Endothelial cell of umbilical vein (primary cell): ENCODE data around the gene ADARB2. TPM values are rescaled to one million over a fixed set of nuclear protein-coding genes. Genes with fewer than 3 reads are reported as not detected.

ENCODE experiments used
- BruUV-seq: library from RNA; stranded (reverse); fragments of 400-500 nt; replicated peaks from 2 replicates; lab custom pipeline; 2021; lab: Mats Ljungman, UMichigan
- CTCF ChIA-PET: fragments of 300-600, 350-600 bp; sonication (Branson Sonifier 250); formaldehyde crosslinking; loops from one replicate; lab custom pipeline; 2021; ENCODE audit warnings: antibody characterized with exemption, inconsistent platforms; lab: Charles Lee
- POLR2A ChIA-PET: fragments of 300-600, 350-600 bp; sonication (Branson Sonifier 250); formaldehyde crosslinking; loops from one replicate; lab custom pipeline; 2021; ENCODE audit warnings: antibody characterized with exemption, inconsistent platforms; lab: Charles Lee
- DNase-seq: peaks from one replicate; pipeline ENCODE4 v3.0.0-alpha.2; 2011; ENCODE audit warnings: low read depth, low spot score
- FAIRE-seq: peaks from 2 replicates; lab custom pipeline; 2011; peaks lifted over from hg19 to GRCh38; lab: Jason Lieb, UNC
- H2AFZ ChIP-seq: 2 replicates; pipeline ENCODE4 v1.6.0; 2012; ENCODE audit warnings: low read depth, low read length, control low read depth, inconsistent platforms
- H3K27ac ChIP-seq: 2 replicates; pipeline ENCODE4 v1.5.1; 2011; ENCODE audit warnings: low read depth, mild to moderate bottlenecking, control low read depth, low read length, moderate library complexity; ENCODE audit not compliant: insufficient read depth
- H3K27me3 ChIP-seq, 2 experiments: 2 replicates each; pipeline versions ENCODE4 v1.6.0 to v1.6.1; 2011; ENCODE audit warnings: low read length in 2 of 2, mixed read lengths in 1 of 2; ENCODE audit not compliant: control insufficient read depth in 2 of 2, insufficient read depth in 2 of 2
- H3K36me3 ChIP-seq, 2 experiments: 2 replicates in 1 of 2; 3 replicates in 1 of 2; pipeline ENCODE4 v1.5.1; 2011; ENCODE audit warnings: low read length in 2 of 2, mild to moderate bottlenecking in 1 of 2, moderate library complexity in 1 of 2; ENCODE audit not compliant: control insufficient read depth in 2 of 2, insufficient read depth in 2 of 2; ENCODE audit errors: extremely low read depth in 1 of 2
- H3K4me1 ChIP-seq: 3 replicates; pipeline ENCODE4 v1.5.1; 2011; ENCODE audit warnings: mild to moderate bottlenecking, low read length; ENCODE audit not compliant: control insufficient read depth, insufficient read depth; ENCODE audit errors: extremely low read depth
- H3K4me2 ChIP-seq: 2 replicates; pipeline ENCODE4 v1.6.1; 2011; ENCODE audit warnings: low read length, control low read depth, mixed read lengths; ENCODE audit not compliant: insufficient read depth
- H3K4me3 ChIP-seq, 3 experiments: fragments of 200-600 bp in 1 of 3; sonication (generic), shearing (Covaris generic) in 1 of 3; replicated peaks in 1 of 3; 2 replicates each; pipeline ENCODE4 v1.5.1; 2011 to 2016; ENCODE audit warnings: control low read depth in 3 of 3, low read length in 3 of 3, mild to moderate bottlenecking in 2 of 3, inconsistent platforms in 1 of 3, low read depth in 1 of 3, moderate library complexity in 1 of 3; ENCODE audit not compliant: insufficient read depth in 1 of 3
- H3K79me2 ChIP-seq: 2 replicates; pipeline ENCODE4 v1.6.0; 2012; ENCODE audit warnings: low read length, inconsistent platforms; ENCODE audit not compliant: control insufficient read depth, insufficient read depth
- H3K9ac ChIP-seq: replicated peaks from 2 replicates; pipeline ENCODE3; 2011; ENCODE audit warnings: low read length, control low read depth; ENCODE audit not compliant: insufficient read depth; ENCODE audit errors: extremely low read depth
- H3K9me1 ChIP-seq: replicated peaks from 3 replicates; pipeline ENCODE4 v1.6.0; 2011; ENCODE audit warnings: mild to moderate bottlenecking, low read length; ENCODE audit not compliant: control insufficient read depth, insufficient read depth; ENCODE audit errors: extremely low read depth
- H3K9me3 ChIP-seq: replicated peaks from 2 replicates; pipeline ENCODE4 v1.5.1; 2012; ENCODE audit warnings: low read length, inconsistent platforms; ENCODE audit not compliant: control insufficient read depth, insufficient read depth
- H4K20me1 ChIP-seq: replicated peaks from 2 replicates; pipeline ENCODE3; 2011; ENCODE audit warnings: mild to moderate bottlenecking, low read length; ENCODE audit not compliant: control insufficient read depth, insufficient read depth; ENCODE audit errors: extremely low read depth
- CTCF ChIP-seq, 2 donors: IDR thresholded peaks; 1 replicate in 1 of 2; 2 replicates in 1 of 2; pipeline ENCODE4 v1.5.1; 2011; ENCODE audit warnings: low read length in 2 of 2, mild to moderate bottlenecking in 2 of 2, moderate library complexity in 2 of 2, control low read depth in 1 of 2, inconsistent platforms in 1 of 2, low read depth in 1 of 2; ENCODE audit not compliant: insufficient read depth in 1 of 2; ENCODE audit errors: extremely low read depth in 1 of 2
- EZH2 ChIP-seq: IDR thresholded peaks from 2 replicates; pipeline ENCODE4 v1.6.1; 2012; ENCODE audit warnings: borderline replicate concordance, low read depth, mild to moderate bottlenecking, moderate library complexity, low read length, inconsistent platforms; ENCODE audit not compliant: severe bottlenecking
- FOS ChIP-seq: IDR thresholded peaks from 2 replicates; pipeline ENCODE4 v1.6.1; 2011; ENCODE audit warnings: mild to moderate bottlenecking, low read length, moderate library complexity, borderline replicate concordance; ENCODE audit not compliant: insufficient read depth
- GATA2 ChIP-seq: IDR thresholded peaks from 2 replicates; pipeline ENCODE4 v1.7.0; 2011; ENCODE audit warnings: low read depth, mild to moderate bottlenecking, moderate library complexity, mixed read lengths, low read length; ENCODE audit not compliant: insufficient read length, insufficient read depth
- JUN ChIP-seq: IDR thresholded peaks from 2 replicates; pipeline ENCODE4 v1.6.1; 2011; ENCODE audit warnings: borderline replicate concordance, low read depth; ENCODE audit not compliant: insufficient read length, insufficient read depth
- MAX ChIP-seq: IDR thresholded peaks from 2 replicates; pipeline ENCODE4 v1.6.1; 2011; ENCODE audit not compliant: insufficient read depth, insufficient read length
- MYC ChIP-seq: IDR thresholded peaks from one replicate; pipeline ENCODE4 v1.6.1; 2011; ENCODE audit warnings: mild to moderate bottlenecking, low read depth, low read length
- POLR2A ChIP-seq: IDR thresholded peaks from 2 replicates; pipeline ENCODE4 v1.6.1; 2012; ENCODE audit warnings: low read depth, mild to moderate bottlenecking, control low read depth, low read length
- POLR2AphosphoS5 ChIP-seq: IDR thresholded peaks from 2 replicates; pipeline ENCODE4 v1.6.1; 2012; ENCODE audit warnings: low read depth, mild to moderate bottlenecking, control low read depth, low read length, moderate library complexity; ENCODE audit not compliant: insufficient read depth
- dilution Hi-C: fragments of 300-500 bp; cut with MboI; formaldehyde crosslinking; loops from one replicate; pipeline ENCODE4 v1.15.0; 2019; ENCODE audit warnings: low sequenced_read_pairs; ENCODE audit not compliant: extremely low pct_ligation_motif_present
- intact Hi-C: fragments of 100-400 bp; cut with micrococcal nuclease; formaldehyde crosslinking; loops from one replicate; pipeline ENCODE4 v1.10.0; 2022
- polyA plus RNA-seq, 4 experiments: library from polyadenylated mRNA; depleted of rRNA in 3 of 4; stranded (reverse) in 3 of 4; unstranded in 1 of 4; fragments of >200 nt; gene quantifications; 2 replicates each; pipeline versions ENCODE4 v1.2.1 to v1.2.3, GENCODE V29; 2011 to 2012; ENCODE audit warnings: missing spikeins in 1 of 4
- total RNA-seq: library from RNA; stranded (reverse); gene quantifications from 2 replicates; pipeline ENCODE4 v1.2.3, GENCODE V29; 2021

The ADARB2 gene
- total and polyA plus RNA-seq, 2 donors (not counting 3 experiments of a cell fraction or from before 2014, with no cell fraction given): not detected

GRCh38 chr10:1543596-1543995 is 193.7 kb downstream of the ADARB2 start:
- Histone ChIP-seq H4K20me1 (no peaks in the 10 kb centered on the region), H3K9ac (no peak overlapping the region), H3K36me3 (no peaks in the 10 kb centered on the region), H3K27ac (no peak overlapping the region), H3K4me1 (no peaks in the 10 kb centered on the region), H3K4me2 (no peak overlapping the region), H3K27me3 (no peaks in the 10 kb centered on the region), H3K9me1 (no peaks in the 10 kb centered on the region), H2AFZ (no peak overlapping the region), H3K9me3 (peaks cover 4% of the 10 kb centered on the region), H3K79me2 (no peaks in the 10 kb centered on the region), H3K4me3 (no peak overlapping the region)
- FAIRE-seq: no peak
- BruUV-seq: no TSS peak
- CTCF ChIA-PET: no interaction called here
- TF ChIP-seq EZH2 (no peak), MYC (no peak), FOS (no peak), POLR2A (no peak), JUN (no peak), GATA2 (no peak), CTCF (IDR thresholded peaks at IDR 0.05; ENCODE audit: extremely low read depth in 1 of 2, insufficient read depth in 1 of 2, low read depth in 1 of 2, low read length in 2 of 2) (no peak), POLR2AphosphoS5 (no peak), MAX (no peak)
- intact Hi-C loops: no loop called here
- POLR2A ChIA-PET: no interaction called here
- dilution Hi-C loops: no loop called here
- no peak for DNase-seq
